ENCODE data around the gene STARD3.

DNA sequence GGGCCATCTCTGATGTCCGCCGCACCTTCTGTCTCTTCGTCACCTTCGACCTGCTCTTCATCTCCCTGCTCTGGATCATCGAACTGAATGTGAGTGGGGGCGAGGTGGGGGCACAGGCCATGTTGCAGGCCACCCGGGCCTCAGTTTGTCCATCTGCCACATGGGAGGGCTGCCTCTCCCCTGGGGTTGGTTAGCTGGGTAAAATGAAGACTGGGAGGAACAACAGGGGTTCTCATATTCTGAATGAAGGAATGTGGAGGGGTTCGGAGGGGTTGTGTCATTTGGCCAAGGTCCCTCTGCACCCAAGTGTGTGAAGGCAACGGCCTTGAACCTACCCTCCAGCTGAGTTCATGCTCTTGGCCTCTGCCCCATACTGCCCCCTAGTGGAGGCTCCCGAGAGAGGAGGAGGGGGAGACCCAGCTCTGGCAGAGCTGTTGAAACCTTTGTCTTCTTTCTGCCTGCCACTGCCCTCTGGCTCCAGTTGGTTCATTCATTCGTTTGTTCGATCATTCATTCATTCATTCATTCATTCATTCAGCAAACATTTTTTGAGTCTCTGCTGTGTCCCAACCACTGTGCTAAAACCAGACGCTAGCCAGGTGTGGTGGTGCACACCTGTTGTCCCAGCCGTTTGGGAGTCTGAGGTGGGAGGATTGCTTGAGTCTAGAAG is 16.9 kb downstream of the STARD3 start:
- TF ChIP-seq, protein P1, sequence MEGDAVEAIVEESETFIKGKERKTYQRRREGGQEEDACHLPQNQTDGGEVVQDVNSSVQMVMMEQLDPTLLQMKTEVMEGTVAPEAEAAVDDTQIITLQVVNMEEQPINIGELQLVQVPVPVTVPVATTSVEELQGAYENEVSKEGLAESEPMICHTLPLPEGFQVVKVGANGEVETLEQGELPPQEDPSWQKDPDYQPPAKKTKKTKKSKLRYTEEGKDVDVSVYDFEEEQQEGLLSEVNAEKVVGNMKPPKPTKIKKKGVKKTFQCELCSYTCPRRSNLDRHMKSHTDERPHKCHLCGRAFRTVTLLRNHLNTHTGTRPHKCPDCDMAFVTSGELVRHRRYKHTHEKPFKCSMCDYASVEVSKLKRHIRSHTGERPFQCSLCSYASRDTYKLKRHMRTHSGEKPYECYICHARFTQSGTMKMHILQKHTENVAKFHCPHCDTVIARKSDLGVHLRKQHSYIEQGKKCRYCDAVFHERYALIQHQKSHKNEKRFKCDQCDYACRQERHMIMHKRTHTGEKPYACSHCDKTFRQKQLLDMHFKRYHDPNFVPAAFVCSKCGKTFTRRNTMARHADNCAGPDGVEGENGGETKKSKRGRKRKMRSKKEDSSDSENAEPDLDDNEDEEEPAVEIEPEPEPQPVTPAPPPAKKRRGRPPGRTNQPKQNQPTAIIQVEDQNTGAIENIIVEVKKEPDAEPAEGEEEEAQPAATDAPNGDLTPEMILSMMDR (IDR thresholded peaks at IDR 0.05 in 8 of 11, conservative IDR thresholded peaks at IDR 0.05 in 3 of 11) = peak; percentile 32 to 87 (median 76)
- no peak for TF ChIP-seq POLR2A (IDR thresholded peaks at IDR 0.05)
- no peak for TF ChIP-seq POLR2AphosphoS5 (IDR thresholded peaks at IDR 0.05)

All from spleen (tissue), 7 donors.